Stimulated activated CD4-positive, alpha-beta T cell treated with anti-CD3 and anti-CD28 coated beads, Interleukin-15, amount 100 ng/mL, for 24 hours (primary cell): ENCODE data around the gene SLF2.

Experiments used
- DNase-seq: peaks from one replicate; pipeline ENCODE4 v3.0.0-alpha.2; 2020

SLF2 gene

GRCh38 chr10:101000915-101001658, 88.3 kb downstream of the SLF2 start:
- DNase-seq, result no peak

GRCh38 chr10:101001659-101002035, 88.9 kb downstream of the SLF2 start:
- no peak for DNase-seq

GRCh38 chr10:101002456-101002855, 89.7 kb downstream of the SLF2 start:
- no peak for DNase-seq

- DNase-seq, result no peak
These were observed 91.0 kb downstream of the SLF2 start for GRCh38 chr10:101003639-101004206.

- no peak for DNase-seq
These were observed 92.6 kb downstream of the SLF2 start for GRCh38 chr10:101005361-101005760.

- DNase-seq, result no peak
These were observed 93.3 kb downstream of the SLF2 start for GRCh38 chr10:101005869-101006567.

GRCh38 chr10:101006593-101007098, 93.9 kb downstream of the SLF2 start:
- no peak for DNase-seq

GRCh38 chr10:101007099-101007711, 94.4 kb downstream of the SLF2 start:
- no peak for DNase-seq

- no peak for DNase-seq
These were observed 95.4 kb downstream of the SLF2 start for GRCh38 chr10:101007915-101008822.

GRCh38 chr10:101008823-101009423, 96.2 kb downstream of the SLF2 start:
- no peak for DNase-seq

GRCh38 chr10:101010329-101010728, 97.6 kb downstream of the SLF2 start:
- no peak for DNase-seq

GRCh38 chr10:101011517-101012423, 99.0 kb downstream of the SLF2 start:
- DNase-seq, result no peak

GRCh38 chr10:101012525-101013364, 100.0 kb downstream of the SLF2 start:
- DNase-seq, result peak; percentile 88

GRCh38 chr10:101013365-101013825, 100.6 kb downstream of the SLF2 start:
- no peak for DNase-seq

GRCh38 chr10:101014230-101014884, 101.6 kb downstream of the SLF2 start:
- peak; percentile 85 for DNase-seq
